ENCODE results near the gene ANO6.

ANO6 gene

DNA sequence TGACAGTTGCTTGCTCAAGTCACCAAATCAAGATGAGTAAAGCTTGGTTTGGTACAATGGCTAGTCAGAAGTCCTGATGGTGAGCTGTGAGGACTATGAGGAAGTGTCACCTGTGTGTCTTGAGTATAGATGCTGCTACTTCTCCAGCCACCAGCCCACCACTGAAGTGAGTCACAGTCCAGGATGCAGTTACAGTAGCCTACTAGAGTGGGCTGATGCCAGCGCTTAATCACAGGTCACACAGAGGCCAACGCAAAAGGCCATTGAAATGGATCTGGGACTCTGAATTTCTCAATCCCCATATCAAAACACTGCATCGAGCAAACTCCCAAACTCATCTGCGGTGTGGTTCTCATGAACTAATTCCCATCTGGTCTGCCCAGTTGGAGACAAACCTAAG, 223.1 kb downstream of the ANO6 start:
- FAIRE-seq: peak; percentile 86
- peak; percentile 89 for DNase-seq (ENCODE audit: low spot score)

- FAIRE-seq (no peak), DNase-seq (ENCODE audit: low spot score) (no peak)
Measured at GRCh38 chr12:45446013-45446412, 230.1 kb downstream of the ANO6 start.

DNA sequence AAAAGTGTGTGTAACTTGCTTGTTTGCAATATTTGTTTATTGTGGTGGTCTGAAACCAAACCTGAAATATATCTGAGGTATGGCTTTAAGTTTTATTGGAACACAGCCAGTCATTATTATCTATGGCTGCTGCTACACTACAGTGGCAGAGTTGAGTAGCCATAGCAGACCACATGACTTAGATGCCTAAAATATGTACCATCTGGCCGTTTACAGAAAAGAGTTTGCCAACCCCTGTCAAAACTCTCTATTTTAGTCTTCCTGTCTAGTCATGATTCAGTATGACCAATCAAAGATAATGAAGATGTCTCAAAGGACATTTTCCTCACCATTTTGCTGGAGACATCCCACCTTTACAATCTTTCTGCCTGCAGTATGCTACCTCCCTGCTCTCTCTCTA, 242.3 kb downstream of the ANO6 start:
- no peak for DNase-seq (ENCODE audit: low spot score)
- no peak for FAIRE-seq

GRCh38 chr12:45458854-45459807, 243.2 kb downstream of the ANO6 start:
- DNase-seq (ENCODE audit: low spot score) (no peak), FAIRE-seq (no peak)

- no peak for FAIRE-seq
- DNase-seq (ENCODE audit: low spot score): no peak
Measured at GRCh38 chr12:45462506-45462905, 246.6 kb downstream of the ANO6 start.

- DNase-seq (ENCODE audit: low spot score) (no peak), FAIRE-seq (no peak)
Measured at GRCh38 chr12:45464699-45465098, 248.8 kb downstream of the ANO6 start.

DNA sequence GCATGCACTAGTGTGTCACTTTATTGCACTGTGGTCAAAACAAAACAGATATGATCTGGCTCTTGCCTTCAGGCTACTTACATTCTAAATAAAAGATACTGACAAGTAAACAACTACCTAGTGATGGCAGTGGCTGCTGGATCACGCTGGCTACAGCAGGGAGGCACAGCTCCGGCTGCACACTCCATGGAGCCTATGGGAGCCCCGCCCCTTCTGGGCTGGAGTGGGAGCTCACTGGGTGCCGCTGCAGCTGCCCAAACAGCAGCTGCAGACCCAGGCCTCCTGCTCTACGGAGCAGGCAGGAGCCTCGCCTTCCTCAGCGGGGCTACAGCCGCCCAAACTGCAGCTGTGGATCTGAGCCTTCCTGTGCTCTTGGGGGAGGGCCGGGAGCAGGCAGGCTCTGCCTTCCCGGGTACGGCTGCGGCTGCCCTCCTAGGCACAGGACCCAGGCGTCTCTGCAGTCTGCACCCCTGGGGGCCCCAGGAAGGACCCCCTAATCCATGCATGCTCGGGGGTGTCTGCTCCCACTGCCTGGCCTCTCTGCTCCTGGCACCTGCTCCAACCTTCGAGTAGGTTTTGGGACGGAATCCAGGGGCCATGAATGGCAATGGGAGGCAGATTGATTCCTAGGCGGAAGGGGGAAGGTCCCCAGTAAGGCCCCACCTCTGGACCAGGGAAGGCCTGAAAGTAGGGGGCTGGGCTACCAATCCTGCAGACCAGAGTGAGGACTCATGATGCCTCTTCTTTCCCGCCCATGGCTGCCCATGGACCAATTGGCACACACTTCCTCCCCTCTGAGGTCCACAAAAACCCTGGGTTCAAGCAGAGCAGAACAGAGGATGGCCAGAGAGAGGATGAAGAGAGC, 253.1 kb downstream of the ANO6 start:
- DNase-seq (ENCODE audit: low spot score) (no peak), FAIRE-seq (no peak)

GRCh38 chr12:45469902-45470301, 254.0 kb downstream of the ANO6 start:
- FAIRE-seq (no peak), DNase-seq (ENCODE audit: low spot score) (no peak)

GRCh38 chr12:45473636-45474035, 257.7 kb downstream of the ANO6 start:
- FAIRE-seq: no peak
- no peak for DNase-seq (ENCODE audit: low spot score)

DNA sequence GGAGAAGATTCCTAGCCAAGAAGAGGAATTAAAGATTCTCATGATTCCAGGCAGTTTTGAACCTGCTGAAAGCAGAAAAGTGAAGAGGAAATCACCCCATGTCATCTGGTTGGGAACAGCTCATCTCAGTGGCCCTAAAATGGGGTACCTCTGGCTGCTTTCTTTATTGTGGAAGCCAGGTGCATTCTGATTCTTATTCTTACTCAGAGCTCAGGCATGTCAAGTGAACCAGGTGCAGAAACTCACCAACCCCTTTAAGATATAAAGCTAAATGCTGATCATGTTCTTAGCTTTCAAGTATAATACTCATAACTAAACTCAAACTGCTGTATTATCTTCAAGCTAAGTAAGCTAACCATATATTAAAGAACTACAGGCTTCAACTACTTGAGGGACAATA, 259.7 kb downstream of the ANO6 start:
- no peak for DNase-seq (ENCODE audit: low spot score)
- FAIRE-seq: no peak

DNA sequence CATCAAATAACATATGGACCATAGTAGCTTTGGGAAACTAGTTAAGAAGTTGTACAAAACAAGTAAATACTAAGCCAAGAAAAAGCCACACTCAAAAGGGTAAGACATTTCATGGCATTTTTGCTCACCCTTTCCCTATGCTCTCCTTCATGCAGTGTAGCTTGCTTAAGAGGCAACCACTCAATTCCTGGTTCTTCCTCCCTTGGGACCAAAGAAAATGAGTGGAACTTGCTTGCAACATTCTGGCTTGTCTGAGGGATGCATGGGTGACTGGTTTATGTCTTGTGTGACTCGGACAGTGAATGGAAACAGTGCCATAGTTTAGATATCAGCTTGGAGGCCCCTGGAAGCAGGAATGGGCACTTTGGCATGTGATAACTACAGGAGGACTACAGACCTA, 261.6 kb downstream of the ANO6 start:
- DNase-seq (ENCODE audit: low spot score) (no peak), FAIRE-seq (no peak)

- DNase-seq (ENCODE audit: low spot score) (no peak), FAIRE-seq (no peak)
Measured at GRCh38 chr12:45478931-45479330, 263.0 kb downstream of the ANO6 start.

DNA sequence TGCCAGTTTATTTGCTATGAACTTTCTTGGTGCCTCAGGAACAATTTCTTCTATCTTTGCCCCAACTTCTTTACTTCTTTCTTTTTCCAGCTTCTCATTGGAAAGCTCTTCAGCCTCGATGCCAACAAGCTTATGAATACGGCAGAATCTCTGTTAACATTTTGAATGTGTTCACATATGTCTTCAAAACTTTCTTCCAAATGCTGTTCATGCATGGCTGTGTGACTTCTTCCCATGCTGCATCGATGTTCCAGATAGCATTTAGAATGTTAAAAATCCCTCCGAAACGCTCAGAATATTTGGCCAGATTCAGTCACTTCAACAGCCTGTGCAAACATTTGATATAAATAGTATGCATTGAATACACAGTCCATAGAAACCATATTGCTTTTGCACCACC, 265.9 kb downstream of the ANO6 start:
- no peak for DNase-seq (ENCODE audit: low spot score)
- no peak for FAIRE-seq

- no peak for DNase-seq (ENCODE audit: low spot score)
- FAIRE-seq: no peak
Measured at GRCh38 chr12:45483571-45483970, 267.7 kb downstream of the ANO6 start.
